Medulla oblongata (tissue), 1 donor: ENCODE results near the gene RBM43.

Experiments used
- DNase-seq: peaks from one replicate; pipeline ENCODE4 v3.0.0-alpha.2; 2015; ENCODE audit errors: extremely low spot score

Gene RBM43

GRCh38 chr2:151217343-151217742 lies 44.3 kb downstream of the RBM43 start:
- DNase-seq: no peak

GRCh38 chr2:151207100-151207499 lies 54.6 kb downstream of the RBM43 start:
- DNase-seq: no peak

- no peak for DNase-seq
These were observed 55.2 kb downstream of the RBM43 start for GRCh38 chr2:151206446-151206968.

GRCh38 chr2:151205571-151205970 lies 56.1 kb downstream of the RBM43 start:
- no peak for DNase-seq

GRCh38 chr2:151204756-151205155 lies 56.9 kb downstream of the RBM43 start:
- DNase-seq: no peak

GRCh38 chr2:151200844-151201243 lies 60.8 kb downstream of the RBM43 start:
- no peak for DNase-seq

- no peak for DNase-seq
These were observed 61.4 kb downstream of the RBM43 start for GRCh38 chr2:151200277-151200676.

- DNase-seq: no peak
These were observed 63.0 kb downstream of the RBM43 start for GRCh38 chr2:151198645-151199044.
